Right ventricle myocardium inferior (tissue), 1 donor: ENCODE data around the gene BCAS1. TPM values are rescaled to one million over a fixed set of nuclear protein-coding genes. Genes with fewer than 3 reads are reported as not detected.
A peak's percentile ranks its signal among the peaks of the same experiment; 100 is the strongest.

Source experiments
- ATAC-seq: fragments of 200-7000 bp; cut with Tn5 transposase; one replicate; pipeline ENCODE4 v1.9.1; 2020; ENCODE audit warnings: mild to moderate bottlenecking, moderate library complexity
- DNase-seq: peaks from one replicate; pipeline ENCODE4 v3.0.0; 2021; ENCODE audit errors: missing footprints
- intact Hi-C: fragments of 100-400 bp; cut with DNase I; formaldehyde crosslinking; loops from one replicate; pipeline ENCODE4 v1.11.0; 2022
- total RNA-seq: library from RNA; stranded (reverse); fragmentation: NEBNext Ultra II Directional; extraction: Animal tissue kit (Norgen Biotek cat#: 25700); gene quantifications from one replicate; pipeline ENCODE4 v1.2.1, GENCODE V29; 2021
- donor health status: DM: no; HTN: yes; CAD: no; lungs with severe emphysema.

BCAS1 gene
- total RNA-seq, 1 donor from 2014 or later = not detected

DNA sequence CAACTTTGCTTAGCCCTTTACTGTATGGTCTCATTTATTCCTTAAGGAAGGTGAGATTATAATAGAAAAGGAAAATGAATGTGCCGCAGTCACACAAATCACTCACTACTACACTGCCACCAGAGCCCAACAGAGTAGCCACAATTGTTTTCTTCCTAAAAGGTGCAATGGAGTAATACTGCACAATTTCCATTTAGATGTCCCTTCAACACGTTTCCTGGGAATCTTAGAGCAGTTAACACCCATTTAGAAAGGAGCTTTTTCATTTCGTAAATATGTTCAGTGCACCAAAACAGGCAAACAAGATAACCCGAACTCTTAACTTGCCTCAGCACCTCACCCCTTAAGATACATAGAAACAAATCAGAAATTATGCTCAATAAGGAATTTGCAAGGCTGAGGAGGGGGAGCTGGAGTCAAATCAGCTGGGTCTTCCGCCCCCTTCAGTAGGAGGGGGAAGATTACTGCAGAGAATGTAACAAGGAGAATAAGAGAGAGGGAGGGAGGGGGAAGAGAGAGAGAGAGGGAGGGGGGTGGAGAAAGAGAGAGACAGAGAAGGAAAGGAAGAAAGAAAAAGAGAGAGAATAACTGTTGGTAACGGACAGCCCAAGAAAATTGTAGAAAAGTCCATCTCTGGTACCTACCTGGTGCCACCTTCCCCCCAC lies 155.5 kb downstream of the BCAS1 start:
- ATAC-seq (no peak), DNase-seq (no peak)
- intact Hi-C loops = loop anchor here (1.0 to 10.0 kb wide), 3 partner anchors 48 to 321 kb away; no protein-coding TSS in a partner anchor

DNA sequence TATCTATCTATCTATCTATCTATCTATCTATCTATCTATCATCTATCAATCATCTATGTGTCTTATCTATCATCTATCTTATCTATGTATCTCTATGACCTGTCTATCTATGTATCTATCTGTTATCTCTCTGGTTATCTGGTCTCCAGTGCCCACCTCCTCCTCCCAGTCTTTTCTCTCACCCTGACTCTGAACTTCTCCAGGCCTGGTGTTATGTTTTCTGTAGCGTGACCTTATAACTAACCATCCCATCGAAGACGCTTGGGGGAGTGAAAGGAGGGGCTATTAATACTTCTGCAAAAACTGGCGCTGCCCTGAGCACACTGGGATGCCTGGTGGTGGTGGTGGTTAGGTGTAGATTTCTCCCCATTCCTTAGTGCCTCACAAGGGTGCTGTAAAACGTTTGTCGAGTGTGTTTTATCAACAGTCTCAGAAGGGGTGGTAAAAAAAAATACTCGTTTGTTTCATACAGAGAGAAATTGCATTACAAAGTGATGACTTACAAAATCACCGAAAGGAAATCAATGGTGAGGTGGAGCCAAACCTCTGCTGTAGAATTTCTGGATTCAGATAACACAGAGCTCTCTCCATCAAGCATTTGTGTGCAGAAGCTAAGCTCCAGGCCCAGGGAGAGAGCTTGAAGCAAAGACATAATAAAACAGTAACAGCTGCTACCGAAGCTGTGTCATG lies 156.2 kb downstream of the BCAS1 start:
- DNase-seq = no peak
- intact Hi-C loops = loop anchor here (10.0 kb wide), 1 partner anchor 89 kb away; no protein-coding TSS in a partner anchor
- no peak for ATAC-seq

DNA sequence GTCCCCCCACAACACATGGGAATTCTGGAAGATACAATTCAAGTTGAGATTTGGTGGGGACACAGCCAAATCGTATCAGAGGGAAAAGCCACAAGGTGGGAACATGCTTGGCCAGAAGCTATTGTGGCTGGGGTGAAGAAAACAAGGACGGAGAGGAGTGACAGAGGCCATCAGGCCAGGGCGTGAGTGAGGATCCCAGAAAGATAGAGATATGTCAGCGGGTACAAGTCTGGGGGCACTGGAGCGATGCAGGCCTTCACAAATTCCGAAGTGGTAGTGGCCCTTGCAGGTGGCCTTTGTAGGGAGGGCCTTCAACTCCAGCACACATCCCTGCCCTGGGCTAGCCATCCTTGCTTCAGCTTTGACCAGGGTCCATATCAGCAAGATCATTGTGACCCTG lies 159.1 kb downstream of the BCAS1 start:
- ATAC-seq (no peak), DNase-seq (no peak)
- intact Hi-C loops = loop anchor here (10.0 kb wide), 1 partner anchor 86 kb away; no protein-coding TSS in a partner anchor

DNA sequence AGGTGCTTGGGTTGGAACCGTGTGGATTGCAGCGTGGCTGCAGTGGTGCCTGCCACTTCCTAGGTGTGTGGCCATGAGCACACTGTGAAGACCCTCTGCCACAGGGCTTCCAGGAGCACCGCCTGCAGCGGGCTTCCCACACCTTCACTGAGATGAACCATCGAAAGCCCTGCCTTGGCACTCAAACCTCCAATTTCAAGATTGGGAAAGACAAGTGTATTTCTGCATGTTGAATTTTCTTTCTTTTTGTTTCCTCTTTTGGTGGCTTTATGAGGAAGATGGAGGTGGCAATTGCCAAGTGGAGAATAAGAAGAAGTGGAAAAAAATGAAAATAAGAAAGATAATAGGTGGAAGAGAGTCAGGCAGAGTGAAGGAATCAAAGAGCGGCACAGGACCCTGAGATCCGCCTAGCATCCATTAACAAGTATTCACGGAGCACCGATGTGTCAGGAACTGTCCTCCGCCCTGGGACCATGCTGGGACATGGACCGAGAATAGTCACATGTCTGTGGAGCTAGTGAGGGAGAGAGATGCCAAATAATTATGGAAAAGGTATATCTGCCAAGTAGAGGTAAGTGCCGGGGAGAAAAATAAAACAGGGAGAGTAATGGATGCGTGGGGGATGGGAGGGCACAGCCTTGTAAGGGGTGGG lies 159.9 kb downstream of the BCAS1 start:
- ATAC-seq = no peak
- intact Hi-C loops = loop anchor here (10.0 kb wide), 1 partner anchor 86 kb away; no protein-coding TSS in a partner anchor
- DNase-seq = no peak

DNA sequence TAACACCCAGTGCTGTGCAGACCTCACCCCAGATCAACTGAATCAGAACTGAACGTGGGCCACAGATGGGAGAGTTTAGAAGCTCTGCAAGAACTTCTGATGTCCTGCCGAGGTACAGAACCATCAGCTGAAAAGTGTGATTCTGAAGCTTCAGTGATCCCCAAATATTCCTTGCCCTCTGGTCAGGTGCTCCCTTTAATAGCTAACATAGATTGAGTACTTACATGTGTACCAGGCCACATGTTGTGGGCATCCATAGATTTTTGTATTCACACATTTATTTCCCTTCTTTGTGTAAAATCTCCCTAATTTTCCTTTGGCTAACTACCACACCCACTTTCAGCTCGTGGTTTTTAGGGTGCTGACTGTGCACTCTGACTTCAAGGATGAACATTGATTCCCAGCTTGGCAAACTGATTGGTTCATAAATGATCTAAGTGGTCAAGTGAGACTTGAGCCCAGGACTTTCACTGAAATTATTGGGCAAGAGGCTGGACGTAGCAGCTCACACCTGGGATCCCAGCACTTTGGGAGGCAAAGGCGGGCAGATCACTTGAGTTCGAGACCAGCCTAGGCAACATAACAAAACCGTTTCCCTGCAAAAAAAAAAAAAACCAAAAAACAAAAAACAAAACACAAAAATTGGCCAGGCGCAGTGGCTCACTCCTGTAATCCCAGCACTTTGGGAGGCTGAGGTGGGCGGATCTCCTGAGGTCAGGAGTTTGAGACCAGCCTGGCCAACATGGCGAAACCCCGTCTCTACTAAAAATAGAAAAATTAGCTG lies 162.2 kb downstream of the BCAS1 start:
- DNase-seq (no peak), ATAC-seq (no peak)
- intact Hi-C loops = no loop called here

DNA sequence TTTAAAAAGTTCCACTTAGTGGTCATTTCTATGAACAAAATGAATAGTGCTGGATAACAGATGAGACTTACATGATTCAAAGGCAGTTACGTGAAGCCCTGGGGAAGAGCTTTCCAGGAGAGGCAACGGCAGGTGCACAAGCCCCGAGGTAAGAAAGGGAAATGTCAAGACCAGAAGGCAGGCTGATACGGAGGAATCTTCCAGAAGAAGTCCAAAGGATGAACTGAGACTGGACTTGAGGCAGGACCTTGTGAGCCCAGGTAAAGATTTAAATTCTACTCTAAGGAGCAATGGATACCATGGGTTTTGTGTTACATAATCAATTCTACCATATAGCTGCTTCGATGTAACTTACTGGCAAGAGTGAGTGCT lies 164.6 kb downstream of the BCAS1 start:
- DNase-seq (no peak), ATAC-seq (no peak)
- intact Hi-C loops = no loop called here

DNA sequence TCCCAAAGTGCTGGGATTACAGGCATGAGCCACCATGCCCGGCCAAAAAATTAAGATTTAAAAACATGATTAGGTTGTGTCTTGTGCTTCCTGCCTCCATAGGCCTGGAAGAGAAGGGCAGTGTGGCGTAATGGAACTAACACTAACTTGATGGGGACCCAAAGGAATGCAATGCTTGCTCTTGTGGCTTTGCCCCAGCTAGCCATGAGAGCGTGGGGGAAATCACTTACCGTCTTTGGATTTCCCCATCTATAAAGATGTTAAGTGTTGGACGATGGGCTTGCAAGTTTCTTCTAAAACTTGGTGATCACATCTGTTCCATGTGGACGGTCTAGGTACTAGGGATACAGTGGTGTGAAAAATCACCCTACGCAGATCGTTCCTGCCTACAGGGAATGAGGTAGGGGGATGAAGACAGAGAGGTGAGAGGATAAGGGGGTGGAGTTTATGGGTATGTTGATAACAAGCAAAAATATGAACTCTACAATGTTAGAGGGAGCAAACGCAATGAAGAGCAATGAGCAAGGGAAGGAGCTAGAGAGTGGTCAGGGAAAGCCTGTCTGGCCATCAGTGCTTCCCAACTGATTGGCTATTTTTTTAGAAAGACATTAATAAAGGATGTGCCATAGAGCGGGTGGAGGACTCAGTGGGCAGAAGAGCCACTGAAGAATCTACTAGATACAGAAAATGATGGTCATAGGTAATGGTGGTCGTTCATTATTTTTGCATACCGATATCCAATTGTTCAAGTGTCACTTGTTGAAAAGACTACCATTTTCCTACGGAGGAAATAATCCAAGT lies 165.2 kb downstream of the BCAS1 start:
- ATAC-seq = no peak
- no peak for DNase-seq
- intact Hi-C loops = no loop called here

DNA sequence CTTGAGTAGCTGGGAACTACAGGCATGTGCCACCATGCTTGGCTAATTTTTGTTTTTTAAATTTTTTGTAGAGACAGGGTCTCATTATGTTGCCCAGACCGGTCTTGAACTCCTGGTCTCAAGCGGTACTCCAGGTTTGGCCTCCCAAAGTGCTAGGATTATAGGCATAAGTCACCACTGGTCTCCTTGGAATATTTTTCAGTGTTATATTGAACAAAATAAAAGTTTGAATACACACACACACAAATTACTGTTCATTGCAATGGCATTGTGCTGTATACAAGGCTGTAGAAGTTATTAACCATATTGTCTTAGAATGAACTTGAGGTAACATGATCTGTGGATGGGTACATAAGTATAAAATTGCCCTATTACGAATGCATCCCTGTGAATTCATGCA lies 166.1 kb downstream of the BCAS1 start:
- intact Hi-C loops = no loop called here
- DNase-seq (no peak), ATAC-seq (no peak)

DNA sequence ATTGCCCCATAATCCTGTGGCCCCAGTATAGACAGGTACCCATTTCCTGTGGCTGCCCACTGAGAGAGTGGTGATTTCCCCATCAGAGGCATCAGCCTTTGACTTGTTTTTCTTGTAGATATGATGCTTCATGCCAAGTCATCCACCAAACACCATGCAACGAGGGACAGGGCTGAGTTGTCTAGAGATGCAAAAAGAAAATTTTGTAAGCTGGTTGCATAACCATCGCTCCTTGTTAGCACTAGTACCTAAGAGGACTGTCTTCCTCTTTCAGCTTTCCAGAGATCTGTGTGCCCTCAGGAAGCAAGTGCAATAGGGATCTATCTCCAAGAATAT lies 166.8 kb downstream of the BCAS1 start:
- DNase-seq = no peak
- no peak for ATAC-seq
- intact Hi-C loops = no loop called here

DNA sequence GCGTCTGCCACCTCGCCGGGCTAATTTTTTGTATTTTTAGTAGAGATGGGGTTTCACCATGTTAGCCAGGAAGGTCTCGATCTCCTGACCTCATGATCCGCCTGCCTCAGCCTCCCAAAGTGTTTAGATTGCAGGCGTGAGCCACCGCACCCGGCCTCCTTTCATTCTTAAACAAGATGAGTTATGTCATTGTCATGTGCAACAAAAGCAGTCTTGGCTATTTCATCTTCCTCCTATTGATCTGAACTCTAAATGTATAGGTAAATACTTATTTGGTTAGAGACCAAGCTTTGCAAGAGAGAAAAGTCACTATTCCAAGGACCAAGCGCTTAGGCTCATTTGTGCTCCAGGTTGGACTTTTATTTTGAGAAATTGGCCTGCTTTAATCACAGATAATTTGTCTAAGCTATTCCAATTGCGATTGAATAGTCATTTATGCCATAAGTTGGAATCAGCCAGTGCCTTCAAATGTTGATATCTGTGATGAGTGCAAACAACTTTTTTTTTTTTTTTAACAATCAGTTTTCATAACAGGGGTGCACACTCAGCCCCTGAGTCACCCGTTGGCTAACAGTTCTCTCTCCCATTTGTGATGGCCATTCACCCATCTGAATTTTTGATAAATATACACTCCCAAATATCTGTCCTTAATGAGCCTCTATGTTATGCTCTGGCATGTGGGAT lies 167.3 kb downstream of the BCAS1 start:
- ATAC-seq = no peak
- intact Hi-C loops = no loop called here

DNA sequence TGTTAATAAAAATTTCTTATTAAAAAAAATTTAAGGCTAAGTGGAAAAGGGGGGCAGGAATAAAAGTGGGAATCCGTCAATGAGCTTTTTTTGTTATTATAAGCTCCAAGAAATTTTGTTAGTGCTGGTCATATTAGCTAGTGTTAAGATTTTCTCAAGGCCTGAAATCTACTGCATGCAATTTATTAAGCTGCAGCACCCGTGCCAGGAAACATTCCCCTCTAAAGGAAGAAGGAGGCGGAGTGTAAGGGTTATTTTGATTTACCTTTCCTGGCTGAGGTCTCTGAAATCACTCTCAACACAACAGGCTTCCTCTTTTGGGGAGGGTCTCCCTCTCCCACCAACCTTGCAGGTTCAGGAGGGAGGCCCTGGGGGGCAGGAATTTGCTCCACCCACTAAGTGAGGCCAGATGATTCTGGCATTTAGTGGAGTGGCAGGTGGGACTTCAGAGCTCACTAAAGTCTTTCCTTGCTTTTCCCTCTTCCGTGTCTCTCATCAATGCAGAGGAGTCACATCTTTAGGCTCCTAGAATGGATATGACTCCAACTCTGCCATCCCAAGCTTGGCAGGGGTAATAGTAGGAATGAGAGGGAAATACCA lies 168.8 kb downstream of the BCAS1 start:
- no peak for ATAC-seq
- intact Hi-C loops = no loop called here
- DNase-seq = no peak

More for the DNA sequence above, 167.3 kb downstream of the BCAS1 start:
- DNase-seq = no peak

DNA sequence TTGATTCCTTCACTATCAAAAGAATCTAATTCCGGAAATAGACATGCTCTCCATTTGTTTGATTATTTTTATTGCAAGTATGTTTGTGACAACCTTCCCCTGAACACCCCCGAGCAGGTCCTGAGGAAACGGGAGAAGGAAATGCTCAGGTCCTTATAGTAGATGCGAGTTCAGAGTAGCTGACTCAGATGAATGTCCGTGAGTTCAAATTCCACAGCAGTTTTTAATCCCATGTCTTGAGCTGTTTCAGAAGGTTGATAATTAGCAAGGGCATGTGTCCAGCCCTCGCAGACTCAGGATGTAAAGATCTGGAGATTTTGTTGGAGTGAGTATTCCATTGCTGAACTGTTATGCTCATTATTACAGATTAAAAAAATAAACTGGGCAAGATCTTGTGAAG lies 169.3 kb downstream of the BCAS1 start:
- DNase-seq = no peak
- no peak for ATAC-seq
- intact Hi-C loops = no loop called here

DNA sequence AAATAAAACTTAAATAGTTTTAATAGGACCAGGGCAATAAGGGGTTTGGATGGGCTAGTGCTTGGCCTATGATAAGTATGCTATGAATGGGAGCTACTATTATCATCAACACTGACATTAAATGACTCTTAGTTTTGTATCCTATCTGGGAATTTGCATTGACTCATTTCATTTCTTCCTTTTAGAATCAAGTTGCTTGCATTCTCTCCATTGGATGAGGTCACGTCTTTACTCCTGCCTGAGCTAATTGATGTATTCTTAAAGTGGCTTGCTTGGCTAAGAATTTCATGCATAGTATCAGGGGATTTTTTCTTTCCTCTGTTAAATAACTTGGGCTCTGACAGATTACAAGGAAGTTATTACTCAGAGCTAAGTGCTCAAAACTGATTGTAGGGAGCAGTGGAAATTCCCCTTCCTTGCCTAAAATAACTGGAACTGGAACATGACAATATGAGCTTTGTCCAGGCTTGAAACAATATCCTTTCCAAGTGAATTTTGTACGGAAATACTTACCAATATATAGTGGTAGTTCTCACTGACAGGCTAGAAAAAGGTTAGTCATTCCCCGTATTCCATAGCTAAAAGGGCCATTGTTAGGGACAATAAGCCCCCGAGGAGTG lies 169.9 kb downstream of the BCAS1 start:
- ATAC-seq (peak; percentile 60), DNase-seq (no peak)
- intact Hi-C loops = no loop called here

DNA sequence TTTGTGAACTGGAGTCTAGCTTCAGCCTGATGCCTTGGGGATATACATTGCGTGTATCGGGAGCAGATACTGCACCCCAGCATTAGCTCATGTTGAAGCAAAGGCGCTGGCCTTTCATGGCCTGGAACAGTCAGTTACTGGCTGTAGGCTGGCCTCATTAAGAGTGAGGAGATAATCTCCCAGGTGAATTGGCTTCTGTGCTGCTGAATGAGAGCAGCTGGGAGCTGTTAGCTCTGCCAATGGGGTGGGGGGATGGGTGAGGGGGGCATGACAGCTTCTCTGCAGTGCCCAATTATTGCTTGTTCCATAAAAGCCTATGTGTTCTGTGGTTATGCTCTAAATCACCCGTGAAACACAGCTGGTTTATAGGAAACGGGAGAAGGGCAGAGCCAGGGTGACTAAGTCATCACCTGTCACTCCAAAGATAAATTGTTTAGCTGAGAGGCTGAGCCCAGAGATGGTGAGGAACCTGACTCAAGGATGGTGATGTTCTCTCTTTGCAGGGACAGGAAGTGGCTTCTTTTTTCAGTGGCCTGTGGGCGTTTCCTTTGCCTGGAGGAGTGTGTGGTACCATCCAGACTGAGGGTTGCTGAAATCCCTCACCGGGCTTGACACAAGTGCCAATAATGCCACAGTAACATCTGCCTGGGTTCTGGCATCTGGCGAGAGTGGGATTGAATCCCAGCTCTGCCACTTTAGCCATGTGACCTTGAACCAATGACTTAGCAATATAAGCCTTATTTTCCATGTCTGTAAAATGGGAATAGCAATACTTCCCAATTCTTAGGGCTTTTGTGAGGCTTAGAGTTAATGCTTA lies 170.8 kb downstream of the BCAS1 start:
- DNase-seq (no peak), ATAC-seq (peak; percentile 53)
- intact Hi-C loops = no loop called here

DNA sequence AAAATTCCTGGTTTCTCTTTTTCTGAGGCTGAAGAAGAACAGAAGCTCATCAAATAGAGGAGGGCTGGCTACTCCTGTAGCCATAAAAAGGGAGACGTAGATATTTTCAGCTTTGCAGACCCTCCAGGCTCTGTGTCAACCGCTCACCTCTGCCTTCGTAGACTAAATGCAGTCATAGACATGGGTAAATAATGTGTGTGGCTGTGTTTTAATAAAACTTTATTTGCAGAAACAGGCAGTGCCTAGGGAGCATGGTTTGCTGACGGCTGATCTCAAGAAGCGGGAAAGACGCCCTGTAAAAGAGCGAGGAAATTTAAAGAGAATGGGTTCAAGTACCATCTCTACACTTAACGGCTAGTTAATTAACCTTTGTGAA lies 171.8 kb downstream of the BCAS1 start:
- ATAC-seq = no peak

DNA sequence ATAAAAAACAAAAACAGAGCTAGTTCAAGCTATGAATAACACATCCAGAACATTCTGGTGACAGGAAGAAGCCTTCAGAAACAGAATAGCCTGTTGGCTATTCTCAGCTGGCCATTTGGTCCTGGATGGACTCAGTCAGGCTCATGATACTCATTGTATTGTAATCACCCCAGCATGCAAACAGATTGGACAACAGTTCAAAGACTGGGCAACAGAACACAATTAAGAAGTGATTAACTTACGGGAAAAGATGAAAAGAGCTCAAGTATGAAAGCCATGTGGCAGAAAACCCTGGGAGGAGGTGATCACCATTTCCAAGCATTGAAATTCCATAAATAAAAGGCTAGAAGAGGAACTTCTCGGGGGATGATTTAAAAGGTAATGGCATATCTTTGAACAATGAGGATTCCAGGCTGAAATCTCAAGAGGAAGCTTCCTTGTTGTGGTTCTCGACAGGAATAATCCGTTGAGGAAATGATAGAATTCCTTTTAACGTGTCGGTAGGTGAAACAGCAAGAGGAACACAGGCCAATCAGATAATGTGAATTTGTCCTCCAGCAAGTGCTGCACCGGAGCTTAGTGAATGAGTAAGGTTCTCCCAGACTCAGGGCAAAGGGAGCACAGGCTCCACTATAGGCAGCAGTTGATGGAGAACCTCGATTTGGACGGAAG lies 172.4 kb downstream of the BCAS1 start:
- DNase-seq = no peak
- ATAC-seq = no peak
- intact Hi-C loops = no loop called here

More for the DNA sequence above, 171.8 kb downstream of the BCAS1 start:
- intact Hi-C loops = no loop called here
- DNase-seq = no peak
